DOHH2 (cell line): Measurements from ENCODE around the gene ZNF260.

ENCODE experiments used
- H3F3A ChIP-seq: fragments of 200-600 bp; sonication (generic), shearing (Covaris generic); 2 replicates; pipeline ENCODE4 v1.6.0; 2016; ENCODE audit warnings: antibody characterized with exemption, mild to moderate bottlenecking; ENCODE audit not compliant: control insufficient read depth, insufficient read depth
- H3K27ac ChIP-seq: fragments of 200-600 bp; sonication (generic); 2 replicates; pipeline ENCODE4 v1.5.1; 2014; ENCODE audit warnings: low read depth, mild to moderate bottlenecking, low read length, moderate library complexity
- H3K27me3 ChIP-seq: fragments of 200-600 bp; sonication (generic); 2 replicates; pipeline ENCODE4 v1.6.1; 2014; ENCODE audit warnings: mild to moderate bottlenecking, low read length, mixed read lengths; ENCODE audit not compliant: control insufficient read depth
- H3K36me3 ChIP-seq: fragments of 200-600 bp; sonication (generic); 2 replicates; pipeline ENCODE4 v1.6.1; 2014; ENCODE audit warnings: mild to moderate bottlenecking, low read length, moderate library complexity, mixed read lengths; ENCODE audit not compliant: control insufficient read depth
- H3K4me1 ChIP-seq: fragments of 200-600 bp; sonication (generic); 2 replicates; pipeline ENCODE4 v1.6.1; 2014; ENCODE audit warnings: mild to moderate bottlenecking, low read length, mixed read lengths; ENCODE audit not compliant: control insufficient read depth
- H3K4me2 ChIP-seq: fragments of 200-600 bp; sonication (generic); 2 replicates; pipeline ENCODE4 v1.6.0; 2014; ENCODE audit warnings: mild to moderate bottlenecking, low read length, moderate library complexity
- H3K4me3 ChIP-seq: fragments of 200-600 bp; sonication (generic); 2 replicates; pipeline ENCODE4 v1.5.1; 2014; ENCODE audit warnings: mild to moderate bottlenecking, low read length, mixed read lengths
- H3K79me2 ChIP-seq: fragments of 200-600 bp; sonication (generic); 2 replicates; pipeline ENCODE4 v1.6.1; 2014; ENCODE audit warnings: mild to moderate bottlenecking, low read length, mixed read lengths; ENCODE audit not compliant: control insufficient read depth
- H3K9me2 ChIP-seq: fragments of 200-600 bp; sonication (generic); replicated peaks from 2 replicates; pipeline ENCODE4 v1.6.1; 2014; ENCODE audit warnings: mild to moderate bottlenecking, low read length, mixed read lengths; ENCODE audit not compliant: control insufficient read depth
- H3K9me3 ChIP-seq: fragments of 200-600 bp; sonication (generic); 2 replicates; pipeline ENCODE4 v1.6.1; 2014; ENCODE audit warnings: antibody characterized with exemption, low read length, mixed read lengths; ENCODE audit not compliant: control insufficient read depth, insufficient read depth
- H4K20me1 ChIP-seq: fragments of 200-600 bp; sonication (generic); 2 replicates; pipeline ENCODE4 v1.6.0; 2014; ENCODE audit warnings: low read depth, mild to moderate bottlenecking, antibody characterized with exemption, low read length, moderate library complexity; ENCODE audit not compliant: control insufficient read depth, insufficient read depth
- CTCF ChIP-seq: fragments of 200-600 bp; sonication (generic); IDR thresholded peaks from one replicate; pipeline ENCODE4 v1.5.1; 2014; ENCODE audit warnings: antibody characterized with exemption, mild to moderate bottlenecking, low read depth, low read length; ENCODE audit not compliant: poor library complexity, severe bottlenecking
- EZH2phosphoT487 ChIP-seq: fragments of 200-600 bp; sonication (generic); IDR thresholded peaks from 2 replicates; pipeline ENCODE4 v1.6.1; 2017; ENCODE audit warnings: borderline replicate concordance, mild to moderate bottlenecking, antibody characterized with exemption, low read length, moderate library complexity, mixed read lengths

The ZNF260 gene

GRCh38 chr19:36527873-36528193 is 238 bp downstream of the ZNF260 start:
- Histone ChIP-seq H4K20me1 (no peaks in the 10 kb centered on the region), H3K4me1 (peaks cover 18% of the 10 kb centered on the region), H3F3A (peaks cover 5% of the 10 kb centered on the region; the same call in 1 of the 2 replicates), H3K9me3 (peaks cover 22% of the 10 kb centered on the region; the same call in 1 of the 2 replicates), H3K4me3 (peak overlapping the region; percentile 96), H3K36me3 (peaks cover 9% of the 10 kb centered on the region; the same call in 1 of the 2 replicates), H3K4me2 (peak overlapping the region; percentile 95), H3K79me2 (no peaks in the 10 kb centered on the region; the same call in 1 of the 2 replicates), H3K27me3 (no peaks in the 10 kb centered on the region), H3K27ac (peak overlapping the region; percentile 46; the same call in 1 of the 2 replicates), H3K9me2 (no peaks in the 10 kb centered on the region)
- TF ChIP-seq CTCF (no peak), EZH2phosphoT487 (no peak)

DNA sequence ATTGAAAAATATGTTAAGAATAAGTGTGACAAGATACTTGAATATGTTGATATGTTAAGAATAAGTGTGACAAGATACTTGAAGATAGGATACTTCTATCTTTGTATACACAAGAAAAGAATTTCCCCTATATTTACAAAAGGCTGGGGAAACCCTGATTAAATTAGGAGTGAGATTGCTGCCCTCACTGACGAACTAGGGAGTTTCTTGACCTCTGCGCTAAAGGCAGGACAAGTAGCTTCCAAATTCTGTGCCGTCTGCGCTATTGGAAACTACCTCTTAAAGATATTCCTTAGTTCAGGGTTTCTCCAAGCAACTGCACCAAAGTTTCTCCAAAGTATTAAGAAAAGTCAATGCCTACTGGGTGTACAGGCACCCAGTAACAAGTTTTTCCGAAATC is 730 bp downstream of the ZNF260 start:
- peaks cover 5% of the 10 kb centered on the region; the same call in 1 of the 2 replicates for H3F3A ChIP-seq
- peaks cover 18% of the 10 kb centered on the region for H3K4me1 ChIP-seq
- H3K79me2 ChIP-seq, result no peaks in the 10 kb centered on the region; the same call in 1 of the 2 replicates
- H4K20me1 ChIP-seq, result no peaks in the 10 kb centered on the region
- H3K9me2 ChIP-seq, result no peaks in the 10 kb centered on the region
- H3K27ac ChIP-seq, result no peak overlapping the region
- H3K27me3 ChIP-seq, result no peaks in the 10 kb centered on the region
- H3K9me3 ChIP-seq, result peaks cover 22% of the 10 kb centered on the region; the same call in 1 of the 2 replicates
- peak overlapping the region; percentile 95 for H3K4me2 ChIP-seq
- H3K4me3 ChIP-seq, result peak overlapping the region; percentile 96
- no peak for TF ChIP-seq CTCF
- TF ChIP-seq EZH2phosphoT487, result no peak
- H3K36me3 ChIP-seq, result peaks cover 9% of the 10 kb centered on the region; the same call in 1 of the 2 replicates

GRCh38 chr19:36526581-36526980 is 1.5 kb downstream of the ZNF260 start:
- Histone ChIP-seq H3K9me3 (peaks cover 22% of the 10 kb centered on the region; the same call in 1 of the 2 replicates), H4K20me1 (no peaks in the 10 kb centered on the region), H3K4me3 (0 out of 2 replicates have a peak overlapping the region, but pooled peaks have one; percentile 96), H3K9me2 (no peaks in the 10 kb centered on the region), H3K4me2 (peak overlapping the region; percentile 95), H3K4me1 (peaks cover 18% of the 10 kb centered on the region), H3K27me3 (no peaks in the 10 kb centered on the region), H3K36me3 (peaks cover 9% of the 10 kb centered on the region; the same call in 1 of the 2 replicates), H3K79me2 (no peaks in the 10 kb centered on the region; the same call in 1 of the 2 replicates), H3F3A (peaks cover 5% of the 10 kb centered on the region; the same call in 1 of the 2 replicates), H3K27ac (no peak overlapping the region)
- no peak for TF ChIP-seq CTCF
- TF ChIP-seq EZH2phosphoT487, result no peak
